Measurements from ENCODE around the gene ERF. TPM values are rescaled to one million over a fixed set of nuclear protein-coding genes. Genes with fewer than 3 reads are reported as not detected.
A peak's percentile ranks its signal among the peaks of the same experiment; 100 is the strongest.

The ERF gene
- total and polyA plus RNA-seq, 2 donors (not counting 3 experiments of a cell fraction or from before 2014, with no cell fraction given), result 102 to 117 TPM

GRCh38 chr19:42198676-42199439 is 56.1 kb downstream of the ERF start:
- DNase-seq (ENCODE audit: low read depth, low spot score) (no peak), FAIRE-seq (no peak)
- Histone ChIP-seq H2AFZ (ENCODE audit: low read depth, low read length) (no peak overlapping the region), H3K9me3 (replicated peaks; ENCODE audit: control insufficient read depth, insufficient read depth, low read length) (no peaks in the 10 kb centered on the region), H3K9me1 (replicated peaks; ENCODE audit: control insufficient read depth, extremely low read depth, insufficient read depth, low read length) (no peaks in the 10 kb centered on the region), H3K9ac (replicated peaks; ENCODE audit: extremely low read depth, insufficient read depth, low read length) (no peak overlapping the region), H3K4me2 (ENCODE audit: insufficient read depth, low read length) (no peak overlapping the region), H3K79me2 (ENCODE audit: control insufficient read depth, insufficient read depth, low read length) (no peaks in the 10 kb centered on the region), H3K4me1 (ENCODE audit: control insufficient read depth, extremely low read depth, insufficient read depth, low read length) (no peaks in the 10 kb centered on the region), H3K27me3 (ENCODE audit: control insufficient read depth in 2 of 2, insufficient read depth in 2 of 2, low read length in 2 of 2) (no peaks in the 10 kb centered on the region), H4K20me1 (replicated peaks; ENCODE audit: control insufficient read depth, extremely low read depth, insufficient read depth, low read length) (no peaks in the 10 kb centered on the region), H3K36me3 (ENCODE audit: control insufficient read depth in 2 of 2, extremely low read depth in 1 of 2, insufficient read depth in 2 of 2, low read length in 2 of 2) (peaks cover 3 to 43% of the 10 kb centered on the region in 2 experiments), H3K4me3 (replicated peaks in 1 of 3; ENCODE audit: insufficient read depth in 1 of 3, low read depth in 1 of 3, low read length in 3 of 3) (no peak overlapping the region), H3K27ac (ENCODE audit: insufficient read depth, low read depth, low read length) (no peak overlapping the region)
- dilution Hi-C loops (cut with MboI; ENCODE audit: extremely low pct_ligation_motif_present, low sequenced_read_pairs) (no loop called here), intact Hi-C loops (cut with micrococcal nuclease) (no loop called here)
- ChIA-PET POLR2A (no interaction called here), CTCF (interaction anchor here (1.7 kb wide), 1 partner anchor 22 kb away, joined by 5 read pairs; no protein-coding TSS in a partner anchor)
- TF ChIP-seq CTCF (IDR thresholded peaks at IDR 0.05; ENCODE audit: extremely low read depth in 1 of 2, insufficient read depth in 1 of 2, low read depth in 1 of 2, low read length in 2 of 2) (no peak), GATA2 (IDR thresholded peaks at IDR 0.05; ENCODE audit: insufficient read depth, insufficient read length, low read depth, low read length) (no peak), MAX (IDR thresholded peaks at IDR 0.05; ENCODE audit: insufficient read depth, insufficient read length) (no peak), FOS (IDR thresholded peaks at IDR 0.05; ENCODE audit: borderline replicate concordance, insufficient read depth, low read length) (no peak)
- TSS peak; percentile 28 for BruUV-seq (replicated peaks)

Other genes with a start within 250 kb of the ERF start
- gene GRIK5, start 184.9 kb downstream of the ERF start, total RNA-seq, result 0.53 and 2.2 TPM in 2 replicates
- gene GRIK5, start 184.9 kb downstream of the ERF start, polyA plus RNA-seq, result 0.80 and 1.0 TPM in 2 replicates
- gene ZNF574, start 179.0 kb downstream of the ERF start, total RNA-seq, result 14.0 and 15.3 TPM in 2 replicates
- 13.6 and 20.3 TPM in 2 replicates for gene ZNF574, start 179.0 kb downstream of the ERF start, polyA plus RNA-seq
- 3.2 and 4.0 TPM in 2 replicates for gene POU2F2, start 122.7 kb downstream of the ERF start, total RNA-seq
- 3.7 and 4.1 TPM in 2 replicates for gene POU2F2, start 122.7 kb downstream of the ERF start, polyA plus RNA-seq
- 19.3 and 19.5 TPM in 2 replicates for gene DEDD2, start 37.5 kb downstream of the ERF start, total RNA-seq
- gene DEDD2, start 37.5 kb downstream of the ERF start, polyA plus RNA-seq, result 34.8 and 38.5 TPM in 2 replicates
- 13.3 and 13.4 TPM in 2 replicates for gene ZNF526, start 34.8 kb downstream of the ERF start, total RNA-seq
- gene ZNF526, start 34.8 kb downstream of the ERF start, polyA plus RNA-seq, result 6.5 and 8.0 TPM in 2 replicates
- gene GSK3A, start 12.5 kb downstream of the ERF start, total RNA-seq, result 48.3 and 49.5 TPM in 2 replicates
- gene GSK3A, start 12.5 kb downstream of the ERF start, polyA plus RNA-seq, result 73.7 and 74.7 TPM in 2 replicates
- gene CIC, start 14.1 kb upstream of the ERF start, total RNA-seq, result 86.0 and 86.3 TPM in 2 replicates
- gene CIC, start 14.1 kb upstream of the ERF start, polyA plus RNA-seq, result 18.4 and 23.5 TPM in 2 replicates
- 1.0 and 1.5 TPM in 2 replicates for gene PRR19, start 47.0 kb upstream of the ERF start, total RNA-seq
- 1.4 and 1.9 TPM in 2 replicates for gene PRR19, start 47.0 kb upstream of the ERF start, polyA plus RNA-seq
- gene PAFAH1B3, start 47.5 kb upstream of the ERF start, total RNA-seq, result 41.4 and 47.6 TPM in 2 replicates
- 95.0 and 115 TPM in 2 replicates for gene PAFAH1B3, start 47.5 kb upstream of the ERF start, polyA plus RNA-seq
- gene TMEM145, start 58.2 kb upstream of the ERF start, total RNA-seq, result not detected in 2 replicates
- 0.24 TPM in 1 of 2 replicates, not detected in the other for gene TMEM145, start 58.2 kb upstream of the ERF start, polyA plus RNA-seq
- 34.3 and 39.6 TPM in 2 replicates for gene MEGF8, start 70.5 kb upstream of the ERF start, total RNA-seq
- 20.6 and 25.2 TPM in 2 replicates for gene MEGF8, start 70.5 kb upstream of the ERF start, polyA plus RNA-seq
- 0.73 TPM in 1 of 2 replicates, not detected in the other for gene CNFN, start 135.2 kb upstream of the ERF start, total RNA-seq
- gene CNFN, start 135.2 kb upstream of the ERF start, polyA plus RNA-seq, result 0.23 and 0.27 TPM in 2 replicates
- gene LIPE, start 172.3 kb upstream of the ERF start, total RNA-seq, result 10.4 and 13.5 TPM in 2 replicates
- 3.8 and 6.0 TPM in 2 replicates for gene LIPE, start 172.3 kb upstream of the ERF start, polyA plus RNA-seq
- not detected in 2 replicates for gene CXCL17, start 187.8 kb upstream of the ERF start, total RNA-seq
- gene CXCL17, start 187.8 kb upstream of the ERF start, polyA plus RNA-seq, result not detected in 2 replicates